Panc1 (cell line): Measurements from ENCODE around the gene PRL.

Experiments
- POLR2AphosphoS5 ChIP-seq: IDR thresholded peaks from 2 replicates; pipeline ENCODE4 v1.6.1; 2012; ENCODE audit warnings: mild to moderate bottlenecking, low read depth, low read length, moderate library complexity
- SIN3A ChIP-seq: IDR thresholded peaks from 2 replicates; pipeline ENCODE4 v1.6.1; 2012; ENCODE audit warnings: low read depth, mild to moderate bottlenecking, low read length, moderate library complexity, borderline replicate concordance; ENCODE audit not compliant: insufficient read depth
- TCF7L2 ChIP-seq: IDR thresholded peaks from 2 replicates; pipeline ENCODE4 v1.6.1; 2011; ENCODE audit warnings: mild to moderate bottlenecking, low read depth, low read length, inconsistent platforms
- TF ChIP-seq, protein P1 (sequence below): fragments of 450-650 bp; IDR thresholded peaks from 2 replicates; pipeline ENCODE4 v1.5.1; 2017; ENCODE audit warnings: mild to moderate bottlenecking
- TF ChIP-seq, protein P2 (sequence below), 2 experiments: IDR thresholded peaks; 2 replicates each; pipeline ENCODE4 v1.6.1; 2011 to 2012; ENCODE audit warnings: low read depth in 2 of 2, control low read depth in 1 of 2, low read length in 1 of 2, mild to moderate bottlenecking in 1 of 2, moderate library complexity in 1 of 2; ENCODE audit not compliant: insufficient read depth in 1 of 2

GRCh38 chr6:22295145-22295544, 1.7 kb downstream of the PRL start:
- TF ChIP-seq, protein P1, sequence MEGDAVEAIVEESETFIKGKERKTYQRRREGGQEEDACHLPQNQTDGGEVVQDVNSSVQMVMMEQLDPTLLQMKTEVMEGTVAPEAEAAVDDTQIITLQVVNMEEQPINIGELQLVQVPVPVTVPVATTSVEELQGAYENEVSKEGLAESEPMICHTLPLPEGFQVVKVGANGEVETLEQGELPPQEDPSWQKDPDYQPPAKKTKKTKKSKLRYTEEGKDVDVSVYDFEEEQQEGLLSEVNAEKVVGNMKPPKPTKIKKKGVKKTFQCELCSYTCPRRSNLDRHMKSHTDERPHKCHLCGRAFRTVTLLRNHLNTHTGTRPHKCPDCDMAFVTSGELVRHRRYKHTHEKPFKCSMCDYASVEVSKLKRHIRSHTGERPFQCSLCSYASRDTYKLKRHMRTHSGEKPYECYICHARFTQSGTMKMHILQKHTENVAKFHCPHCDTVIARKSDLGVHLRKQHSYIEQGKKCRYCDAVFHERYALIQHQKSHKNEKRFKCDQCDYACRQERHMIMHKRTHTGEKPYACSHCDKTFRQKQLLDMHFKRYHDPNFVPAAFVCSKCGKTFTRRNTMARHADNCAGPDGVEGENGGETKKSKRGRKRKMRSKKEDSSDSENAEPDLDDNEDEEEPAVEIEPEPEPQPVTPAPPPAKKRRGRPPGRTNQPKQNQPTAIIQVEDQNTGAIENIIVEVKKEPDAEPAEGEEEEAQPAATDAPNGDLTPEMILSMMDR, result no peak
- no peak for TF ChIP-seq POLR2AphosphoS5
- TF ChIP-seq, protein P2, sequence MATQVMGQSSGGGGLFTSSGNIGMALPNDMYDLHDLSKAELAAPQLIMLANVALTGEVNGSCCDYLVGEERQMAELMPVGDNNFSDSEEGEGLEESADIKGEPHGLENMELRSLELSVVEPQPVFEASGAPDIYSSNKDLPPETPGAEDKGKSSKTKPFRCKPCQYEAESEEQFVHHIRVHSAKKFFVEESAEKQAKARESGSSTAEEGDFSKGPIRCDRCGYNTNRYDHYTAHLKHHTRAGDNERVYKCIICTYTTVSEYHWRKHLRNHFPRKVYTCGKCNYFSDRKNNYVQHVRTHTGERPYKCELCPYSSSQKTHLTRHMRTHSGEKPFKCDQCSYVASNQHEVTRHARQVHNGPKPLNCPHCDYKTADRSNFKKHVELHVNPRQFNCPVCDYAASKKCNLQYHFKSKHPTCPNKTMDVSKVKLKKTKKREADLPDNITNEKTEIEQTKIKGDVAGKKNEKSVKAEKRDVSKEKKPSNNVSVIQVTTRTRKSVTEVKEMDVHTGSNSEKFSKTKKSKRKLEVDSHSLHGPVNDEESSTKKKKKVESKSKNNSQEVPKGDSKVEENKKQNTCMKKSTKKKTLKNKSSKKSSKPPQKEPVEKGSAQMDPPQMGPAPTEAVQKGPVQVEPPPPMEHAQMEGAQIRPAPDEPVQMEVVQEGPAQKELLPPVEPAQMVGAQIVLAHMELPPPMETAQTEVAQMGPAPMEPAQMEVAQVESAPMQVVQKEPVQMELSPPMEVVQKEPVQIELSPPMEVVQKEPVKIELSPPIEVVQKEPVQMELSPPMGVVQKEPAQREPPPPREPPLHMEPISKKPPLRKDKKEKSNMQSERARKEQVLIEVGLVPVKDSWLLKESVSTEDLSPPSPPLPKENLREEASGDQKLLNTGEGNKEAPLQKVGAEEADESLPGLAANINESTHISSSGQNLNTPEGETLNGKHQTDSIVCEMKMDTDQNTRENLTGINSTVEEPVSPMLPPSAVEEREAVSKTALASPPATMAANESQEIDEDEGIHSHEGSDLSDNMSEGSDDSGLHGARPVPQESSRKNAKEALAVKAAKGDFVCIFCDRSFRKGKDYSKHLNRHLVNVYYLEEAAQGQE (IDR thresholded peaks at IDR 0.05; ENCODE audit: insufficient read depth in 1 of 2, low read depth in 2 of 2, low read length in 1 of 2), result no peak
- no peak for TF ChIP-seq TCF7L2
- TF ChIP-seq SIN3A, result no peak
